Suprapubic skin (tissue), 3 donors: ENCODE measurements around the gene DNMBP.

Experiments used
- CTCF ChIP-seq, 2 donors: fragments of 200-600 bp in 1 of 2; fragments of 450-650 bp in 1 of 2; sonication (generic) in 1 of 2; IDR thresholded peaks; one replicate each; pipeline ENCODE4 v1.5.1; 2016 to 2019; ENCODE audit warnings: antibody characterized with exemption in 2 of 2, mild to moderate bottlenecking in 1 of 2, moderate library complexity in 1 of 2
- POLR2A ChIP-seq, 2 donors: fragments of 450-650 bp; IDR thresholded peaks; one replicate each; pipeline ENCODE4 v1.6.1; 2017; ENCODE audit warnings: antibody characterized with exemption in 2 of 2, mild to moderate bottlenecking in 2 of 2, moderate library complexity in 2 of 2

GRCh38 chr10:100022403-100022802 lies 12.7 kb upstream of the DNMBP start:
- TF ChIP-seq POLR2A (IDR thresholded peaks at IDR 0.05) (no peak), CTCF (IDR thresholded peaks at IDR 0.05) (no peak)
